H1 (cell line): ENCODE data around the gene FMN2. TPM values are rescaled to one million over a fixed set of nuclear protein-coding genes. Genes with fewer than 3 reads are reported as not detected.

Source experiments
- CTCF ChIA-PET: fragments of 300-600 bp; sonication (Branson Sonifier 250); formaldehyde crosslinking; loops from one replicate; lab custom pipeline; 2021; ENCODE audit not compliant: partially characterized antibody; lab: Charles Lee
- POLR2A ChIA-PET: fragments of 300-600 bp; sonication (Branson Sonifier 250); formaldehyde crosslinking; loops from one replicate; lab custom pipeline; 2021; ENCODE audit warnings: inconsistent platforms; ENCODE audit not compliant: partially characterized antibody; lab: Charles Lee
- DNase-seq, 2 experiments: peaks; one replicate each; pipeline versions ENCODE4 v3.0.0 to v3.0.0-alpha.2; 2010 to 2022; ENCODE audit warnings: low spot score in 2 of 2, low read depth in 1 of 2, mixed read lengths in 1 of 2
- FAIRE-seq: peaks from 2 replicates; lab custom pipeline; 2011; peaks lifted over from hg19 to GRCh38; lab: Jason Lieb, UNC
- H2AFZ ChIP-seq: 2 replicates; pipeline ENCODE4 v1.8.1; 2012; ENCODE audit warnings: low read length, inconsistent platforms
- H2AK5ac ChIP-seq: 2 replicates; pipeline ENCODE4 v1.6.1; 2013; ENCODE audit warnings: low read depth, low read length
- H2BK120ac ChIP-seq: replicated peaks from 2 replicates; pipeline ENCODE3; 2013; ENCODE audit warnings: low read depth, low read length, inconsistent platforms
- H2BK12ac ChIP-seq: 2 replicates; pipeline ENCODE4 v1.6.1; 2013; ENCODE audit warnings: low read depth, low read length
- H2BK15ac ChIP-seq: 2 replicates; pipeline ENCODE4 v1.6.1; 2013; ENCODE audit warnings: low read length
- H2BK20ac ChIP-seq: 2 replicates; pipeline ENCODE4 v1.6.1; 2013; ENCODE audit warnings: low read length
- H2BK5ac ChIP-seq: 2 replicates; pipeline ENCODE4 v1.6.1; 2013; ENCODE audit warnings: low read depth, low read length
- H3K14ac ChIP-seq: 2 replicates; pipeline ENCODE4 v1.6.1; 2013; ENCODE audit warnings: inconsistent platforms; ENCODE audit not compliant: insufficient read length
- H3K18ac ChIP-seq: 2 replicates; pipeline ENCODE4 v1.6.1; 2013; ENCODE audit warnings: low read length; ENCODE audit errors: extremely low read depth
- H3K23ac ChIP-seq: 2 replicates; pipeline ENCODE4 v1.6.1; 2013; ENCODE audit warnings: inconsistent platforms; ENCODE audit not compliant: insufficient read length
- H3K23me2 ChIP-seq: 2 replicates; pipeline ENCODE4 v1.6.1; 2013; ENCODE audit warnings: low read depth, low read length
- H3K27ac ChIP-seq: 2 replicates; pipeline ENCODE4 v1.6.1; 2011; ENCODE audit warnings: low read depth, low read length, inconsistent platforms
- H3K27me3 ChIP-seq, 4 experiments: replicated peaks in 1 of 4; 1 replicate in 1 of 4; 2 replicates in 3 of 4; pipeline versions ENCODE4 v1.6.1 to v1.8.1; 2011 to 2013; ENCODE audit warnings: low read length in 3 of 4, mild to moderate bottlenecking in 3 of 4, inconsistent platforms in 2 of 4, mixed read lengths in 2 of 4, moderate library complexity in 1 of 4; ENCODE audit not compliant: control insufficient read depth in 3 of 4, insufficient read depth in 3 of 4; ENCODE audit errors: extremely low read depth in 1 of 4
- H3K36me3 ChIP-seq, 4 experiments: 2 replicates each; pipeline versions ENCODE4 v1.6.1 to v1.8.1; 2011 to 2013; ENCODE audit warnings: mild to moderate bottlenecking in 4 of 4, low read length in 3 of 4, moderate library complexity in 2 of 4, control low read depth in 1 of 4, inconsistent platforms in 1 of 4; ENCODE audit not compliant: insufficient read depth in 4 of 4, control insufficient read depth in 2 of 4
- H3K4ac ChIP-seq: replicated peaks from 2 replicates; pipeline ENCODE3; 2013; ENCODE audit warnings: low read length, low read depth, mixed read lengths, inconsistent platforms; ENCODE audit not compliant: insufficient read length
- H3K4me1 ChIP-seq, 4 experiments: replicated peaks in 1 of 4; 1 replicate in 1 of 4; 2 replicates in 3 of 4; pipeline versions ENCODE4 v1.6.1 to v1.8.1; 2011 to 2013; ENCODE audit warnings: low read length in 3 of 4, inconsistent platforms in 2 of 4, mixed read lengths in 1 of 4; ENCODE audit not compliant: insufficient read depth in 4 of 4, control insufficient read depth in 3 of 4
- H3K4me2 ChIP-seq, 2 experiments: 2 replicates each; pipeline versions ENCODE4 v1.6.1 to v1.8.1; 2011 to 2013; ENCODE audit warnings: low read depth in 2 of 2, low read length in 2 of 2, control low read depth in 1 of 2, inconsistent platforms in 1 of 2, mild to moderate bottlenecking in 1 of 2; ENCODE audit not compliant: insufficient read depth in 1 of 2
- H3K4me3 ChIP-seq, 4 experiments: fragments of 200-600, 300-600 bp in 1 of 4; sonication (generic), shearing (Covaris generic), sonication (Bioruptor Twin) in 1 of 4; 2 replicates each; pipeline versions ENCODE4 v1.5.1 to v1.8.1; 2011 to 2016; ENCODE audit warnings: low read length in 4 of 4, low read depth in 3 of 4, control low read depth in 2 of 4, inconsistent platforms in 2 of 4, mild to moderate bottlenecking in 2 of 4, mixed read lengths in 1 of 4, moderate library complexity in 1 of 4; ENCODE audit not compliant: insufficient read depth in 2 of 4; ENCODE audit errors: extremely low read depth in 1 of 4
- H3K56ac ChIP-seq: replicated peaks from 2 replicates; pipeline ENCODE3; 2013; ENCODE audit warnings: low read depth, mild to moderate bottlenecking, mixed read lengths, low read length, inconsistent platforms; ENCODE audit not compliant: insufficient read length
- H3K79me1 ChIP-seq: 2 replicates; pipeline ENCODE4 v1.6.1; 2013; ENCODE audit warnings: low read depth, low read length, control low read depth
- H3K79me2 ChIP-seq, 2 experiments: 2 replicates each; pipeline versions ENCODE4 v1.6.1 to v1.8.1; 2012 to 2013; ENCODE audit warnings: low read length in 2 of 2, mild to moderate bottlenecking in 2 of 2, inconsistent platforms in 1 of 2; ENCODE audit not compliant: insufficient read depth in 2 of 2, control insufficient read depth in 1 of 2
- H3K9ac ChIP-seq, 4 experiments: replicated peaks in 1 of 4; 1 replicate in 1 of 4; 2 replicates in 3 of 4; pipeline versions ENCODE4 v1.6.1 to v1.8.1; 2011 to 2013; ENCODE audit warnings: low read depth in 3 of 4, low read length in 3 of 4, control low read depth in 2 of 4, mild to moderate bottlenecking in 2 of 4, moderate library complexity in 2 of 4, inconsistent platforms in 1 of 4; ENCODE audit errors: extremely low read depth in 1 of 4
- H3K9me3 ChIP-seq, 2 experiments: 2 replicates each; pipeline versions ENCODE4 v1.6.1 to v1.8.1; 2012 to 2013; ENCODE audit warnings: mild to moderate bottlenecking in 2 of 2, moderate library complexity in 2 of 2, control low read depth in 1 of 2, inconsistent platforms in 1 of 2, low read depth in 1 of 2, low read length in 1 of 2, mixed read lengths in 1 of 2; ENCODE audit not compliant: insufficient read depth in 2 of 2
- H4K20me1 ChIP-seq, 2 experiments: replicated peaks in 1 of 2; 2 replicates each; pipeline versions ENCODE3 to v1.8.1; 2011 to 2013; ENCODE audit warnings: inconsistent platforms in 2 of 2, low read length in 2 of 2, mild to moderate bottlenecking in 1 of 2; ENCODE audit not compliant: insufficient read depth in 2 of 2, control insufficient read depth in 1 of 2
- H4K5ac ChIP-seq: 2 replicates; pipeline ENCODE4 v1.6.1; 2013; ENCODE audit warnings: low read length, low read depth, mixed read lengths, inconsistent platforms; ENCODE audit not compliant: insufficient read length
- H4K8ac ChIP-seq: 2 replicates; pipeline ENCODE4 v1.8.0; 2013; ENCODE audit warnings: mild to moderate bottlenecking, moderate library complexity, low read length, inconsistent platforms; ENCODE audit not compliant: insufficient read depth; ENCODE audit errors: extremely low read depth
- H4K91ac ChIP-seq: replicated peaks from 2 replicates; pipeline ENCODE3; 2013; ENCODE audit warnings: low read length, mixed read lengths, inconsistent platforms; ENCODE audit not compliant: insufficient read length
- CBX8 ChIP-seq: fragments of 300-800, 300-1000 bp; sonication (generic); IDR thresholded peaks from 2 replicates; pipeline ENCODE4 v1.7.1; 2016; ENCODE audit warnings: low read depth, low read length, borderline replicate concordance
- CHD2 ChIP-seq: IDR thresholded peaks from 2 replicates; pipeline ENCODE4 v1.6.1; 2012; ENCODE audit warnings: low read length, improper control_type of control experiment
- E2F6 ChIP-seq: IDR thresholded peaks from 2 replicates; pipeline ENCODE4 v1.6.1; 2012; ENCODE audit warnings: inconsistent platforms
- EGR1 ChIP-seq: IDR thresholded peaks from 2 replicates; pipeline ENCODE4 v1.6.1; 2011; ENCODE audit warnings: low read depth, low read length, borderline replicate concordance
- KDM1A ChIP-seq: fragments of 200-600, 300-600 bp; sonication (generic); IDR thresholded peaks from 2 replicates; pipeline ENCODE4 v1.7.1; 2016; ENCODE audit warnings: mild to moderate bottlenecking, low read length, borderline replicate concordance
- NRF1 ChIP-seq: IDR thresholded peaks from 2 replicates; pipeline ENCODE4 v1.6.1; 2011; ENCODE audit warnings: mild to moderate bottlenecking, low read depth, low read length, improper control_type of control experiment
- POLR2AphosphoS5 ChIP-seq: IDR thresholded peaks from 2 replicates; pipeline ENCODE4 v1.6.1; 2011; ENCODE audit warnings: low read depth, low read length
- RAD21 ChIP-seq, 2 experiments: IDR thresholded peaks in 1 of 2; conservative IDR thresholded peaks in 1 of 2; 2 replicates each; pipeline ENCODE4 v1.6.1; 2011; ENCODE audit warnings: low read depth in 2 of 2, low read length in 2 of 2, improper control_type of control experiment in 1 of 2, inconsistent platforms in 1 of 2, mild to moderate bottlenecking in 1 of 2, moderate library complexity in 1 of 2
- RFX5 ChIP-seq: IDR thresholded peaks from 2 replicates; pipeline ENCODE4 v1.6.1; 2011; ENCODE audit warnings: low read depth, low read length, improper control_type of control experiment, borderline replicate concordance
- SAP30 ChIP-seq: fragments of 300-600 bp; sonication (generic); IDR thresholded peaks from 2 replicates; pipeline ENCODE4 v1.7.1; 2012; ENCODE audit warnings: low read length, moderate library complexity, mild to moderate bottlenecking, inconsistent platforms; ENCODE audit not compliant: insufficient read depth, insufficient replicate concordance
- SIN3A ChIP-seq, 2 experiments: IDR thresholded peaks in 1 of 2; conservative IDR thresholded peaks in 1 of 2; 2 replicates each; pipeline ENCODE4 v1.6.1; 2011 to 2012; ENCODE audit warnings: low read length in 2 of 2, improper control_type of control experiment in 1 of 2, low read depth in 1 of 2, mild to moderate bottlenecking in 1 of 2
- SIX5 ChIP-seq: IDR thresholded peaks from 2 replicates; pipeline ENCODE4 v1.6.1; 2011; ENCODE audit warnings: mild to moderate bottlenecking, low read depth, low read length
- TCF12 ChIP-seq: IDR thresholded peaks from 2 replicates; pipeline ENCODE4 v1.6.1; 2011; ENCODE audit warnings: low read depth, mild to moderate bottlenecking, low read length
- ZNF274 ChIP-seq: IDR thresholded peaks from 2 replicates; pipeline ENCODE4 v1.7.0; 2012; ENCODE audit warnings: low read length, borderline replicate concordance; ENCODE audit errors: extremely low read depth
- WGBS, 2 experiments: shearing (Covaris generic) in 1 of 2; methylation state at CpG; one replicate each; pipeline versions ENCODE4 v1.1.6 to v1.1.7; 2013 to 2015; ENCODE audit warnings: low lambda C conversion rate in 2 of 2, mixed read lengths in 2 of 2, inconsistent platforms in 1 of 2, low coverage in 1 of 2, missing lambda C conversion rate in 1 of 2; ENCODE audit not compliant: insufficient replicate concordance in 2 of 2, insufficient coverage in 1 of 2, insufficient read length in 1 of 2; ENCODE audit errors: extremely low coverage in 1 of 2, missing lambda C conversion rate in 1 of 2; 5-methylcytosine and 5-hydroxymethylcytosine counted together
- polyA plus RNA-seq, 7 experiments: library from polyadenylated mRNA; depleted of rRNA in 3 of 7; stranded (reverse) in 5 of 7; unstranded in 2 of 7; fragments of >200 nt in 5 of 7; fragments of 200-250 nt in 2 of 7; gene quantifications; 1 replicate in 5 of 7; 2 replicates in 1 of 7; 4 replicates in 1 of 7; pipeline versions ENCODE4 v1.2.1 to v1.2.3, GENCODE V29; 2011 to 2013; ENCODE audit warnings: missing spikeins in 2 of 7, mixed read lengths in 2 of 7
- total RNA-seq: library from RNA; stranded (reverse); fragmentation: NEBNext Ultra II Directional; extraction: Animal tissue kit (Norgen Biotek cat#: 25700); gene quantifications from 2 replicates; pipeline ENCODE4 v1.2.1, GENCODE V29; 2021

The FMN2 gene
- total and polyA plus RNA-seq, 2 of the 8 experiments (the other 6 are each of a cell fraction or from before 2014, with no cell fraction given): 0.83 to 2.0 TPM

DNA sequence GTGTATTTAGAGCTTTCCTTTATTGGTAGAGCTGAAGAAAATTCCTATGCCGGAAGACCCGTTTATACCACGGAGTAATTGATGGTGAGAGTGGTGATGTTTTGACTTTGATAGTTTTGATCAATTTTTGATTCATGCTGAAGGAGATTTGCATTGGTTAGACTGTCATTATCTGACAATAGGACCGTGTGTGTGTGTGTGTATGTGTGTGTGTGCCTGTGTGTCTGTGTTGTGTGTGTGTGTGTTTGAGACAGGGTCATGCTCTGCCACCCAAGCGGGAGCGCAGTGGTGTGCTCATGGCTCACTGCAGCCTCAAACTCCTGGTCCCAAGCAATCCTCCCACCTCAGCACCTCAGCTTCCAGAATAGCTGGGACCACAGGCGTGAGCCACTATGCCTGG is 9.6 kb downstream of the FMN2 start:
- no peak overlapping the region for H3K4me3 ChIP-seq
- H3K4me2 ChIP-seq: no peak overlapping the region
- H3K79me1 ChIP-seq: no peaks in the 10 kb centered on the region
- no peak overlapping the region for H2BK120ac ChIP-seq
- H3K27me3 ChIP-seq: no peaks in the 10 kb centered on the region
- no peak overlapping the region for H2AK5ac ChIP-seq
- no peak overlapping the region for H3K18ac ChIP-seq
- H3K14ac ChIP-seq: no peak overlapping the region
- no peak overlapping the region for H2BK12ac ChIP-seq
- no peak overlapping the region for H3K4ac ChIP-seq
- H3K23ac ChIP-seq: no peak overlapping the region
- H3K23me2 ChIP-seq: peaks cover 2% of the 10 kb centered on the region; the same call in 1 of the 2 replicates
- no peaks in the 10 kb centered on the region for H4K20me1 ChIP-seq
- no peaks in the 10 kb centered on the region for H3K79me2 ChIP-seq
- no peak overlapping the region for H3K56ac ChIP-seq
- 88% methylated on average over 7 of the region's 7 CpGs; no CpG with 5 or more reads in 1 of the 2 experiments for WGBS, 2 experiments
- no peak overlapping the region for H2BK20ac ChIP-seq
- CTCF ChIA-PET: interaction anchor here (0.7 to 5.0 kb wide), 3 partner anchors 12 to 49 kb away, joined by 3 to 19 read pairs (median 7); no protein-coding TSS in a partner anchor
- POLR2A ChIA-PET: no interaction called here
- H2BK5ac ChIP-seq: no peak overlapping the region
- FAIRE-seq (no peak), DNase-seq (no peak)
- H2BK15ac ChIP-seq: no peak overlapping the region
- TF ChIP-seq SIN3A (conservative IDR thresholded peaks at IDR 0.05 in 1 of 2, IDR thresholded peaks at IDR 0.05 in 1 of 2; ENCODE audit: low read depth in 1 of 2, low read length in 2 of 2) (no peak), EGR1 (no peak), POLR2AphosphoS5 (no peak), TCF12 (no peak), CHD2 (no peak), NRF1 (no peak), RFX5 (no peak), SAP30 (no peak), RAD21 (IDR thresholded peaks at IDR 0.05 in 1 of 2, conservative IDR thresholded peaks at IDR 0.05 in 1 of 2; ENCODE audit: low read depth in 2 of 2, low read length in 2 of 2) (no peak), ZNF274 (no peak), SIX5 (no peak), E2F6 (no peak), KDM1A (no peak), CBX8 (no peak)
- no peak overlapping the region for H4K8ac ChIP-seq
- H3K9ac ChIP-seq: no peak overlapping the region
- H3K36me3 ChIP-seq: no peaks in the 10 kb centered on the region
- H3K4me1 ChIP-seq: peaks cover 2 to 7% (median 5%) of the 10 kb centered on the region in 4 experiments; a peak in 4 of 7 replicates
- no peak overlapping the region for H4K5ac ChIP-seq
- H2AFZ ChIP-seq: no peak overlapping the region
- H4K91ac ChIP-seq: no peak overlapping the region
- H3K27ac ChIP-seq: no peak overlapping the region
- H3K9me3 ChIP-seq: no peaks in the 10 kb centered on the region
